Adrenal gland (tissue), 12 donors: ENCODE data around the gene MYL1. TPM values are rescaled to one million over a fixed set of nuclear protein-coding genes. Genes with fewer than 3 reads are reported as not detected.

Experiments
- DNase-seq, 7 donors: peaks; one replicate each; pipeline ENCODE4 v3.0.0-alpha.2; 2019 to 2020
- H3K27ac ChIP-seq, 5 donors: fragments of 200-600 bp; sonication (generic) in 4 of 5; 1 replicate in 3 of 5; 2 replicates in 2 of 5; pipeline versions ENCODE4 v1.5.1 to v1.8.0; 2016 to 2020; ENCODE audit warnings: mild to moderate bottlenecking in 1 of 5
- H3K27me3 ChIP-seq: fragments of 200-600 bp; 2 replicates; pipeline ENCODE4 v1.8.0; 2021
- H3K36me3 ChIP-seq, 2 donors: fragments of 200-600 bp; replicated peaks in 1 of 2; 1 replicate in 1 of 2; 2 replicates in 1 of 2; pipeline versions ENCODE4 v1.5.1 to v1.8.0; 2018 to 2022
- H3K4me1 ChIP-seq, 2 donors: fragments of 200-600 bp; replicated peaks in 1 of 2; 1 replicate in 1 of 2; 2 replicates in 1 of 2; pipeline versions ENCODE4 v1.5.1 to v1.8.0; 2018 to 2021
- H3K4me3 ChIP-seq, 4 donors: fragments of 200-600 bp; sonication (generic) in 3 of 4; one replicate each; pipeline ENCODE4 v1.5.1; 2016 to 2018
- H3K9me3 ChIP-seq, 3 donors: fragments of 200-600 bp; sonication (generic) in 1 of 3; replicated peaks in 1 of 3; 1 replicate in 2 of 3; 2 replicates in 1 of 3; pipeline versions ENCODE4 v1.5.1 to v1.8.0; 2016 to 2021
- CTCF ChIP-seq, 6 experiments: fragments of 450-650 bp in 4 of 6; fragments of 200-600 bp in 2 of 6; sonication (generic) in 1 of 6; IDR thresholded peaks; 1 replicate in 5 of 6; 2 replicates in 1 of 6; pipeline versions ENCODE4 v1.5.1 to v1.8.0; 2016 to 2021; ENCODE audit warnings: antibody characterized with exemption in 6 of 6, mild to moderate bottlenecking in 2 of 6, moderate library complexity in 1 of 6
- POLR2A ChIP-seq, 2 donors: fragments of 450-650 bp; IDR thresholded peaks; one replicate each; pipeline ENCODE4 v1.6.1; 2017; ENCODE audit warnings: antibody characterized with exemption in 2 of 2, mild to moderate bottlenecking in 2 of 2, moderate library complexity in 1 of 2
- WGBS, 4 donors: extraction: QIAGEN DNeasy Blood & Tissue Kit in 2 of 4; methylation state at CpG; one replicate each; pipeline versions ENCODE4 v1.1.5 to v1.1.7; 2013 to 2017; 5-methylcytosine and 5-hydroxymethylcytosine counted together
- intact Hi-C, 2 donors: fragments of 100-400 bp; cut with DNase I; formaldehyde crosslinking; loops; one replicate each; pipeline versions ENCODE4 v1.14.1 to v1.15.0; 2022 to 2023
- polyA plus RNA-seq, 3 donors: library from polyadenylated mRNA; stranded (reverse); fragments of 200-250 nt in 2 of 3; fragments of 350-450 nt in 1 of 3; fragmentation: Illumina TruSeq in 1 of 3; extraction: RNeasy Lipid Tissue Mini Kit (QIAGEN cat#74804) in 1 of 3; gene quantifications; one replicate each; pipeline ENCODE4 v1.2.3, GENCODE V29; 2013 to 2014
- total RNA-seq, 9 donors: library from RNA; depleted of rRNA in 4 of 9; stranded (reverse); fragments of >200 nt in 4 of 9; fragments of 120-200 nt in 1 of 9; fragmentation: NEBNext Ultra II Directional in 1 of 9; extraction: Animal tissue kit (Norgen Biotek cat#: 25700) in 1 of 9; gene quantifications; one replicate each; pipeline versions ENCODE4 v1.1.0 to v1.2.4, GENCODE V29; 2013 to 2023
- donor health status: healthy with polysubstance abuse.
- donor health status: Bipolar disorder and iron deficiency.
- donor health status: DM: yes; HTN: yes; CAD: no.
- donor health status: DM: no; HTN: no; CAD: no.
- donor health status: DM: no; HTN: no; CAD: no.
- donor health status: DM: yes; HTN: yes; CAD: no.

Gene MYL1
- total and polyA plus RNA-seq, 12 donors: 0.47 to 9.7 (median 0.63) TPM; not detected in 8

- no peaks in the 10 kb centered on the region for H3K9me3 ChIP-seq
- no peak for DNase-seq
- H3K27ac ChIP-seq: no peak overlapping the region
- no peaks in the 10 kb centered on the region for H3K4me1 ChIP-seq
- intact Hi-C loops: no loop called here
- no peaks in the 10 kb centered on the region for H3K36me3 ChIP-seq
- no peaks in the 10 kb centered on the region for H3K27me3 ChIP-seq
- no peak overlapping the region for H3K4me3 ChIP-seq
- TF ChIP-seq POLR2A (IDR thresholded peaks at IDR 0.05): no peak
- TF ChIP-seq CTCF (IDR thresholded peaks at IDR 0.05): no peak
- WGBS, 4 donors: 55 to 65% (median 60%) methylated on average over 4 of the region's 4 CpGs
Measured at GRCh38 chr2:210324458-210324857, 9.5 kb upstream of the MYL1 start.

- WGBS, 4 donors: 66 to 86% (median 73%) methylated on average over 4 of the region's 4 CpGs
- intact Hi-C loops: no loop called here
Measured at GRCh38 chr2:210323003-210323402, 8.0 kb upstream of the MYL1 start.

GRCh38 chr2:210318891-210319290 lies 3.9 kb upstream of the MYL1 start:
- Histone ChIP-seq H3K4me3 (no peak overlapping the region), H3K36me3 (no peaks in the 10 kb centered on the region), H3K27ac (no peak overlapping the region), H3K9me3 (no peaks in the 10 kb centered on the region), H3K4me1 (no peaks in the 10 kb centered on the region), H3K27me3 (no peaks in the 10 kb centered on the region)
- no peak for DNase-seq
- TF ChIP-seq CTCF (IDR thresholded peaks at IDR 0.05) (no peak), POLR2A (IDR thresholded peaks at IDR 0.05) (no peak)
- intact Hi-C loops: no loop called here
- WGBS, 4 donors: 59 to 72% (median 68%) methylated on average over 3 of the region's 3 CpGs

More at GRCh38 chr2:210323003-210323402, 8.0 kb upstream of the MYL1 start:
- Histone ChIP-seq H3K27me3 (no peaks in the 10 kb centered on the region), H3K4me3 (no peak overlapping the region), H3K27ac (no peak overlapping the region), H3K36me3 (no peaks in the 10 kb centered on the region), H3K4me1 (no peaks in the 10 kb centered on the region), H3K9me3 (no peaks in the 10 kb centered on the region)
- no peak for TF ChIP-seq POLR2A (IDR thresholded peaks at IDR 0.05)
- TF ChIP-seq CTCF (IDR thresholded peaks at IDR 0.05): no peak
- no peak for DNase-seq

- intact Hi-C loops: no loop called here
- TF ChIP-seq CTCF (IDR thresholded peaks at IDR 0.05) (no peak), POLR2A (IDR thresholded peaks at IDR 0.05) (no peak)
- Histone ChIP-seq H3K9me3 (no peaks in the 10 kb centered on the region), H3K27ac (no peak overlapping the region), H3K4me3 (no peak overlapping the region), H3K27me3 (no peaks in the 10 kb centered on the region), H3K4me1 (no peaks in the 10 kb centered on the region), H3K36me3 (no peaks in the 10 kb centered on the region)
- no peak for DNase-seq
- WGBS, 4 donors: 69 to 79% (median 75%) methylated on average over 2 of the region's 2 CpGs
Measured at GRCh38 chr2:210318486-210318885, 3.5 kb upstream of the MYL1 start.
